Body of pancreas (tissue), 4 donors: ENCODE data around the gene FXR2. TPM values are rescaled to one million over a fixed set of nuclear protein-coding genes. Genes with fewer than 3 reads are reported as not detected.

Experiments used
- ATAC-seq: fragments of 150-250 bp; one replicate; pipeline ENCODE4 v1.9.1; 2016
- DNase-seq, 4 donors: peaks; one replicate each; pipeline ENCODE4 v3.0.0-alpha.2; 2019
- H3K27ac ChIP-seq, 4 donors: fragments of 200-600 bp; sonication (generic); 1 replicate in 3 of 4; 2 replicates in 1 of 4; pipeline versions ENCODE4 v1.5.1 to v1.6.1; 2016 to 2019; ENCODE audit warnings: mild to moderate bottlenecking in 1 of 4, mixed read lengths in 1 of 4, moderate library complexity in 1 of 4
- H3K27me3 ChIP-seq, 2 donors: fragments of 200-600 bp; sonication (generic); one replicate each; pipeline ENCODE4 v1.6.0; 2016; ENCODE audit warnings: mild to moderate bottlenecking in 1 of 2
- H3K36me3 ChIP-seq, 2 donors: fragments of 200-600 bp; sonication (generic); replicated peaks in 1 of 2; 2 replicates each; pipeline ENCODE4 v1.5.1; 2016; ENCODE audit warnings: low read depth in 2 of 2; ENCODE audit not compliant: insufficient read depth in 1 of 2
- H3K4me1 ChIP-seq: fragments of 200-600 bp; sonication (generic); one replicate; pipeline ENCODE4 v1.6.0; 2016
- H3K4me3 ChIP-seq, 2 donors: fragments of 200-600 bp; sonication (generic); 1 replicate in 1 of 2; 2 replicates in 1 of 2; pipeline ENCODE4 v1.5.1; 2016 to 2019
- H3K9me3 ChIP-seq, 3 donors: fragments of 200-600 bp; sonication (generic); 1 replicate in 2 of 3; 2 replicates in 1 of 3; pipeline ENCODE4 v1.5.1; 2016
- CTCF ChIP-seq, 7 experiments: fragments of 450-650 bp in 4 of 7; fragments of 200-600 bp in 3 of 7; sonication (generic) in 3 of 7; IDR thresholded peaks; one replicate each; pipeline ENCODE4 v1.5.1; 2016 to 2019; ENCODE audit warnings: antibody characterized with exemption in 7 of 7
- POLR2A ChIP-seq, 3 donors: fragments of 450-650 bp; IDR thresholded peaks; one replicate each; pipeline ENCODE4 v1.6.1; 2016; ENCODE audit warnings: antibody characterized with exemption in 3 of 3, mild to moderate bottlenecking in 2 of 3
- WGBS, 2 donors: methylation state at CpG; one replicate each; pipeline ENCODE4 v1.1.5; 2017; 5-methylcytosine and 5-hydroxymethylcytosine counted together
- intact Hi-C: fragments of 100-400 bp; cut with DNase I; formaldehyde crosslinking; loops from one replicate; pipeline ENCODE4 v1.15.1; 2023
- total RNA-seq, 2 donors: library from RNA; depleted of rRNA; stranded (reverse); fragments of >200 nt; gene quantifications; one replicate each; pipeline ENCODE4 v1.1.0, GENCODE V29; 2016

Gene FXR2
- total RNA-seq, 2 donors from 2014 or later = 10.2 to 10.9 TPM

DNA sequence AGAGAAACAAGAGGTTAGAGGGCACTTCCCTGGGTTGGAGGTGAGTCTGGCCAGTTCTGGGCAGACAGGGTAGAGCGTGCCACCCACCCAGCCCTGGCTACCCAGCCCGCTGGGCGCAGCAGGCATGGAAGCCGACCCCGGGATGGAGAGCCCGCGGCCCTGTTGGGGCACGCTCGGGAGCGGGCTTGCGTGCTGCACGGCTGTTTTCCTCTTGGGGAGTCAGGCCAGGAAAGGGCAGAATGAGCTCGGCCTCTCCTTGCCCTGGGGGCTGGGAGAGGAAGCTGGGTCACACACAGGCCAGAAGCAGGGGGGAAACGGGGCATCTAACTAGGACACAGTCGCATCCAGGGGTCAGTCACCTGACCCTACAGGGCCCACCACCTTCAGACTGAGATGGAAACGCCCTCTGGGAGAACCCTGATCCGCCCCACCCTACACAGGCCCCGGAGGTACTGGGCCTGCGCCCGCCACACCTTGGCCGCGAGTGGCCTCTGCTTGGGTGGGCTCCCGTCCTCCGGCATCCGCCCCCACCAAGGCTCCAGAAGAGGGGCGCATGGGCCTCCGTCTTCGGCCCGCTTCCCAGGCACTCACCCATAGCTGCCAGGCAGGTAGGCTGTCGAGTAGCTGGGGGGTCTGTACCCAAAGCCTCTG is 26.0 kb downstream of the FXR2 start:
- H3K27me3 ChIP-seq = no peaks in the 10 kb centered on the region
- no peak for TF ChIP-seq POLR2A (IDR thresholded peaks at IDR 0.05)
- no peak for TF ChIP-seq CTCF (IDR thresholded peaks at IDR 0.05)
- peaks cover 20 to 21% of the 10 kb centered on the region in 2 donors for H3K36me3 ChIP-seq
- intact Hi-C loops = no loop called here
- no peak for DNase-seq
- H3K4me1 ChIP-seq = peaks cover 28% of the 10 kb centered on the region
- no peak for ATAC-seq
- H3K27ac ChIP-seq = peak overlapping the region in 1 of 4 donors; percentile 27
- H3K4me3 ChIP-seq = no peak overlapping the region
- no peaks in the 10 kb centered on the region for H3K9me3 ChIP-seq
- 79 to 94% methylated on average over 15 to 26 of the region's 30 CpGs for WGBS, 2 donors

DNA sequence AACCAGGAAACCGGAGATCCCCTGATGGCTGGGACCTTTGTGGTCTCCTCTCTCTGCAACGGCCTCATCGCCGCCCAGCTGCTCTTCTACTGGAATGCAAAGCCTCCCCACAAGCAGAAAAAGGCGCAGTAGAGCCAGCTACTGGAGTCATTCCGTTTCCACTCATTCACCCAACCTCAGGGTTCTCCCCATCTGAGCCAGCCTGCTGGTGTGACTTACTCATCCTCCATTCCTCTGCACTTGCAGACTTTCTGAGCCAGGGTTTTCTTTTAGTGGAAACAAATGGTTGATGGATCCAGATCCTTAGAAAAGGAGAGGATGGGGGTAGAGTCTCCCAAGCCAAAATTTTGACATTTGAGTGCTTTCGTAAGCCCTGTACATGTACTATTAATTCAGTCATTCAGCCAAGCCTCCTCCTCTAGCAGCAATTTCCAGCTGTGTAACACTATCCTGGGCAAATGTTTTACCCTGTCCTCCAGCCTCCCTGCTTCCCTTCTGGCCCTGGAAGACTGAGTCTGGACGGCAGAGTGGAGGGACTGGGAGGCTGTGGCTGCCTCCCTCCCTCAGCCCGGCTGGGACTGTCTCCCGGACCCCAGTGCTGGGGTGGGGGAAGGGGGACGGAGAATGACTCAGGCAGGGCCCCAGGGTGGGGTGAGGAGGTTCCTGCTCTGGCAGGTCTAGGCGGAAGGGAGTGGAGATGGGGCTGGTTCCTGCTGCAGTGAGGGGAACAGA is 27.1 kb downstream of the FXR2 start:
- H3K36me3 ChIP-seq = peaks cover 11 to 12% of the 10 kb centered on the region in 2 donors
- WGBS, 2 donors = 73 to 79% methylated on average over 10 to 12 of the region's 12 CpGs

DNA sequence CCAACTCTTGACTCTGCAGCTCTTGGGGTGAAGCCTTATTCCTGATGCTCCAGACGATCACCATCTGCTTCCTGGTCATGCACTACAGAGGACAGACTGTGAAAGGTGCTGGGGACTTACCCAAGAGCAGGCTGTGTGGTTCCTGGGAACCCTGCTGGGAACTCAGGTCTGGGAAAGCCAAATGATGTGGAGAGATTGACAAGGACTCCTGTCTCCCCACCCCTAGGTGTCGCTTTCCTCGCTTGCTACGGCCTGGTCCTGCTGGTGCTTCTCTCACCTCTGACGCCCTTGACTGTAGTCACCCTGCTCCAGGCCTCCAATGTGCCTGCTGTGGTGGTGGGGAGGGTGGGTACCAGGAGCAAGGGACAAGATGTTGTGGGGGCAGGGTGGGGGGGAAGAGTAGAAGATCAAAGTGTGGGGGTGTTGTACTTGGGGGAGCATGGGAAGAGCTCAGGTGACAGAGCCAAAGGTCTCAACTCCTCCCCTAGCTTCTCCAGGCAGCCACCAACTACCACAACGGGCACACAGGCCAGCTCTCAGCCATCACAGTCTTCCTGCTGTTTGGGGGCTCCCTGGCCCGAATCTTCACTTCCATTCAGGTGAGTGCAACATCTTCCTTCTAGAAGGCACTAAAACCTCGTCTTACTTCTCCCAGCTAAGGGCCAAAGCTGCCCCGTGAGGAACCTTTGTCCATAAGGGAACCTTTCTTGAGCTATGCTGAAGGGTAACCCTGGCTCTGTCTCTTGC is 27.9 kb downstream of the FXR2 start:
- peaks cover 5% of the 10 kb centered on the region in 2 donors for H3K36me3 ChIP-seq
- DNase-seq (peak in 2 of 4 donors; percentile 46 to 49), ATAC-seq (no peak)
- TF ChIP-seq POLR2A (IDR thresholded peaks at IDR 0.05) (no peak), CTCF (IDR thresholded peaks at IDR 0.05) (peak in 5 of 7 experiments; percentile 11 to 39 (median 26))
- H3K4me1 ChIP-seq = peaks cover 43% of the 10 kb centered on the region
- WGBS, 2 donors = 61 to 70% methylated on average over 5 to 9 of the region's 9 CpGs
- H3K27me3 ChIP-seq = no peaks in the 10 kb centered on the region
- no peak overlapping the region for H3K4me3 ChIP-seq
- no peaks in the 10 kb centered on the region for H3K9me3 ChIP-seq
- H3K27ac ChIP-seq = no peak overlapping the region
- intact Hi-C loops = no loop called here

More for the DNA sequence above, 27.1 kb downstream of the FXR2 start:
- TF ChIP-seq CTCF (IDR thresholded peaks at IDR 0.05) (no peak), POLR2A (IDR thresholded peaks at IDR 0.05) (no peak)
- peaks cover 37% of the 10 kb centered on the region for H3K4me1 ChIP-seq
- DNase-seq (no peak), ATAC-seq (no peak)
- intact Hi-C loops = no loop called here
- H3K27ac ChIP-seq = no peak overlapping the region
- H3K27me3 ChIP-seq = no peaks in the 10 kb centered on the region
- H3K9me3 ChIP-seq = no peaks in the 10 kb centered on the region
- no peak overlapping the region for H3K4me3 ChIP-seq

GRCh38 chr17:7583253-7584109 is 31.2 kb downstream of the FXR2 start, which contains the start of gene MPDU1:
MPDU1 (plus strand) TSS chr17:7583852; CDS start chr17:7583863, 11 bp downstream.
- H3K27me3 ChIP-seq = no peaks in the 10 kb centered on the region
- H3K4me3 ChIP-seq = peak within 1 kb of the TSS; percentile 17 to 71
- intact Hi-C loops = no loop called here
- DNase-seq (peak; percentile 96 to 97 (median 96)), ATAC-seq (peak; percentile 93)
- peaks cover 49% of the 10 kb centered on the region for H3K4me1 ChIP-seq
- TF ChIP-seq POLR2A (IDR thresholded peaks at IDR 0.05) = peak; percentile 65 to 93 (median 89)
- TF ChIP-seq CTCF (IDR thresholded peaks at IDR 0.05) = peak in 2 of 7 experiments; percentile 9 to 23
- 14 to 20% methylated on average over 47 to 69 of the region's 69 CpGs for WGBS, 2 donors
- H3K9me3 ChIP-seq = no peaks in the 10 kb centered on the region
- peaks cover 0 to 5% of the 10 kb centered on the region in 2 donors for H3K36me3 ChIP-seq
- H3K27ac ChIP-seq = peak within 1 kb of the TSS; percentile 84 to 96 (median 94)
